Activated CD4-positive, alpha-beta T cell treated with anti-CD3 and anti-CD28 coated beads for 4 hours (primary cell): Measurements from ENCODE around the gene CIAO2B.
"Not testable (repeated sequence)": the region's sequence is repeated elsewhere in the genome, so short reads cannot be mapped to it uniquely, and the experiment has no call there.

Experiments used
- DNase-seq, 2 donors: peaks; one replicate each; pipeline ENCODE4 v3.0.0-alpha.2; 2020

Gene CIAO2B

DNA sequence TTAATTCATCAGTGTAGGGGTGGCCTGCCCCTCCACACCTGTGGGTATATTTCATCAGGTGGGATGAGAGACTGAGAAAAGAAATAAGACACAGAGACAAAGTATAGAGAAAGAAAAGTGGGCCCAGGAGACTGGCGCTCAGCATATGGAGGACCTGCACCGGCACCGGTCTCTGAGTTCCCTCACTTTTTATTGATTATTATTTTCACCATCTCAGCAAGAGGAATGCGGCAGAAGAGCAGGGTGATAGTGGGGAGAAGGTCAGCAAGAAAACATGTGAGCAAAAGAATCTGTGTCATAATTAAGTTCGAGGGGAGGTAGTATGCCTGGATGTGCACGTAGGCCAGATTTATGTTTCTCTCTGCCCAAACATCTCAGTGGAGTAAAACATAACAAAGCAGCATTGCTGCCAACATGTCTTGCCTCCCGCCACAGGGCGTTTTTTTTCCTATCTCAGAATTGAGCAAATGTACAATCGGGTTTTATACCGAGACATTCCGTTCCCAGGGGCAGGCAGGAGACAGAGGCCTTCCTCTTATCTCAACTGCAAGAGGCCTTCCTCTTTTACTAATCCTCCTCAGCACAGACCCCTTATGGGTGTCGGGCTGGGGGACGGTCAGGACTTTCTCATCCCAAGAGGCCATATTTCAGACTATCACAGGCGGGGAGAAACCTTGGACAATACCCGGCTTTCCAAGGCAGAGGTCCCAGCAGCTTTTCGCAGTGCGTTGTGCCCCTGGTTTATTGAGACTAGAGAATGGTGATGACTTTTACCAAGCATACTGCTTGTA, 21.4 kb upstream of the CIAO2B start:
- DNase-seq: not testable (repeated sequence)

- DNase-seq: peak; percentile 63 to 79
These were observed 20.0 kb upstream of the CIAO2B start for GRCh38 chr16:66954097-66954659.

GRCh38 chr16:66953462-66954096, 19.4 kb upstream of the CIAO2B start:
- DNase-seq: no peak

- no peak for DNase-seq
These were observed 18.4 kb upstream of the CIAO2B start for GRCh38 chr16:66952430-66953110.

GRCh38 chr16:66950971-66951790, 17.0 kb upstream of the CIAO2B start:
- no peak for DNase-seq

GRCh38 chr16:66950437-66950836, 16.2 kb upstream of the CIAO2B start:
- no peak for DNase-seq

DNA sequence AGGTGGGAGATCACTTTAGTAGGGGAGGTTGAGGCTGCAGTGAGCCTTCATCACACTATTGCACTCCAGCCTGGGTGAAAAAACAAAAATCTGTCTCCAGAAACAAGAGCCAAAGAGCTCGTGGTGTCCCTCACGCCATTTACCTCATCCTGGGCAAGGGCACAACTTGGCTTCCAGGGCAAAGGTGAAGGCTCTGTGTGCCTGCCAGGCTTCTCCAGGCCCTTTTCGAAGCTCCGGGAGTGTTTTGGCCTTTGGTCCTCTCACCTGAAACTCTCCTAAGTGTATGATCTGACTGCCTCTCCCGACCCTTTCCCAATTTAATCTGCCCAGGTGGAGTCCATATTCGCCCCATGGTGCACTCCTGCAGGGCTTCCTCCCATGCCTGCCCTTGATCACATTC, 15.3 kb upstream of the CIAO2B start:
- DNase-seq: no peak

DNA sequence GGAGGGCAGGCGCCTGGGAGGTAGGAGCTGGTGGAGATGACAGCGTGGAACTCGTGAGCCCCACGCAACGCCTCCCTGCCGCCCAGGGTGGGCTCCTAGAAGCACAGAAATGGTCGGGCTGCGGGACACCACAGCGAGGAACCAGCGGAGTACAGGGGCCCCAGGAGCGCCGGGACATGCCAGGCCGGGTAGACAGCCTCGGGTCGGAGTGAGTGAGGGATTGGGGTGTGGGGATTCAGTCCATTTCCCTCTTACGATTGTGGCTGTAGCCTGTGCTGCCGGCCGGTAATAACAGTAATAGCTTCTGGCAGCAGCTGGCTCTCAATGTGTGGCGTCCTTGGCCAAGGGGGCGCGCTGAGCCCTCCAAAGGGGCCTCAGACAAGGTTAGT, 14.6 kb upstream of the CIAO2B start:
- no peak for DNase-seq

DNA sequence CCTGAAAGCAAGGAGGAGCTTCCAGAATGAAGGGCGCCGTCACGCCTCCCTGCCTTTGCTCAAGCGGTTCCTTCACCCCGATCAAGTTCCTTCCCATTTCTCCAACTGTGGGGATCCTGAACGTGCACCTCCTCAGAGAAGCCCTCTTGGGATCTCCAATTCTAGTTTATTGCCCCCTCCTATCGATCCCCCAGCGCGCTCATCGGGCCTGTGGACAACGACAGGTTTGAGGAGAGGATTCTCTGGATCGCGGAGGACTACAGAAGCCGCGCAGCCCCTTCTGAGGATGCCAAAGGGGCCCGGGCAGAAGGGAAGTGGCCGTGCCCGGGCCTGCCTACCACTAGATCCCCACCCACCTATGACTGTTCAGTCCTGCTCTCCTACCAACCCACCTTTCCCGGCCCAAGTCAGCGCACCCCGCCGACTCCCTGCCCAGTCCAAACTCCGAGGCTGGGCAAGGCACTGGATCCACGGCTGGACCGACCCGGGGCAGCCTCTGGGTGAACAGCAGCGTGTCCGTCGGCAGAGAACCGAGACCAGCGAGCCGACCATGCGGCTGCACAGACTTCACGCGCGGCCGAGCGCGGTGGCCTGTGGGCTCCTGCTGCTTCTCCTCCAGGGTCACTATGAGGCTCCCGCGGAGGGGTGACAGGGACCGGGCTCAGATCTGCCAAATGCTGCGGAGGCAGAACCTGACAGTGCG, 14.1 kb upstream of the CIAO2B start:
- no peak for DNase-seq

DNA sequence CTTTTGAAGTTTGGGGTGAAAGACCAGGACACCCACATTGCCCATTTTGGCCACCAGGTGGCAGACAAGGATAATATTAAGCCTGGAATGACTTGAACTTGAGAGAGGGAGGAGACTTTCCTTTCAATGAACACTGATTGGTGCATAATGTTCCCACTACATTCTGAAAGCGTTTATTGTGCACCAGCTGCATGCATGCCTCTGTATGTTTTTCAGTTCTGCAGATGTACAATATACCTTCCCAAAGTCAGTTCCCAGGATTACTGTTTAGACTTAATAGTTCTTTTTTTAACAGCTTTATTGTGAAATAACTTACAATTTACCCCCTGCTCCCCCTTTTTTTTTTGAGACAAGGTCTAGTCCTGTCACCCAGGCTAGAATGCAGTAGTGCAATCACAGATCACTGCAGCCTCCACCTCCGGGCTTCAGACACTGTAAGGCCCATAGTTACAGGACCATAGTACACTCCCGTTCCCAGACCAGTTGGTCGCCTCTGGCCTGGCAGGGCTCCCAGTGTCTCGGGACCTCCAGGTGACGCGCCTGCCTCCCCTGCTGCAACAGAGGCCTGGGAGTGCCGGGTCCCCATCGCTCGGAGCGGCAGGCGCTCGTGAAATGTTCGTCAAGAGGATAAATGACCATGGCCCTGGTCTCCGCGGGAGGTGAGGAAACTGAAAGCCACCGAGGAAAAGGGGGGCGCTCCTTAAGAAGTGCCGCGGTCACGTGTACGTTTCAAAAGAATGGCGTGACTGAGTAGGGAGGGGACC, 13.3 kb upstream of the CIAO2B start:
- DNase-seq: peak; percentile 75 to 90

GRCh38 chr16:66946974-66947301, 12.7 kb upstream of the CIAO2B start:
- no peak for DNase-seq

- DNase-seq: no peak
These were observed 12.3 kb upstream of the CIAO2B start for GRCh38 chr16:66946541-66946940.

- DNase-seq: no peak
These were observed 11.7 kb upstream of the CIAO2B start for GRCh38 chr16:66945939-66946338.

GRCh38 chr16:66944971-66945370, 10.8 kb upstream of the CIAO2B start:
- DNase-seq: not testable (repeated sequence)

GRCh38 chr16:66944054-66944441, 9.8 kb upstream of the CIAO2B start:
- no peak for DNase-seq

GRCh38 chr16:66943426-66944053, 9.3 kb upstream of the CIAO2B start:
- DNase-seq: no peak

GRCh38 chr16:66942981-66943380, 8.8 kb upstream of the CIAO2B start:
- DNase-seq: no peak

- DNase-seq: no peak
These were observed 6.0 kb upstream of the CIAO2B start for GRCh38 chr16:66940236-66940635.

- no peak for DNase-seq
These were observed 5.2 kb upstream of the CIAO2B start for GRCh38 chr16:66939366-66939765.

- no peak for DNase-seq
These were observed 3.6 kb upstream of the CIAO2B start for GRCh38 chr16:66937725-66938337.
